Omental fat pad (tissue), 4 donors: ENCODE results near the gene RBFOX1. TPM values are rescaled to one million over a fixed set of nuclear protein-coding genes. Genes with fewer than 3 reads are reported as not detected.

ENCODE experiments used
- ATAC-seq: fragments of 150-250 bp; one replicate; pipeline ENCODE4 v1.9.1; 2016; ENCODE audit warnings: mild to moderate bottlenecking, moderate library complexity; ENCODE audit not compliant: low FRiP score
- DNase-seq: peaks from one replicate; pipeline ENCODE4 v3.0.0-alpha.2; 2019; ENCODE audit warnings: low spot score
- total RNA-seq, 4 donors: library from RNA; depleted of rRNA; stranded (reverse); fragments of >200 nt; gene quantifications; one replicate each; pipeline ENCODE4 v1.1.0, GENCODE V29; 2016
- TF ChIP-seq, protein P1 (sequence below), 3 donors: fragments of 450-650 bp; IDR thresholded peaks; one replicate each; pipeline ENCODE4 v1.5.1; 2016 to 2017; ENCODE audit warnings: antibody characterized with exemption in 3 of 3, mild to moderate bottlenecking in 3 of 3, moderate library complexity in 2 of 3

RBFOX1 gene
- total RNA-seq, result 1 to 10 TPM in 2 of 4 donors, under 1 TPM in 1, not detected in 1; 0.24 to 2.9 (median 1.1) TPM

DNA sequence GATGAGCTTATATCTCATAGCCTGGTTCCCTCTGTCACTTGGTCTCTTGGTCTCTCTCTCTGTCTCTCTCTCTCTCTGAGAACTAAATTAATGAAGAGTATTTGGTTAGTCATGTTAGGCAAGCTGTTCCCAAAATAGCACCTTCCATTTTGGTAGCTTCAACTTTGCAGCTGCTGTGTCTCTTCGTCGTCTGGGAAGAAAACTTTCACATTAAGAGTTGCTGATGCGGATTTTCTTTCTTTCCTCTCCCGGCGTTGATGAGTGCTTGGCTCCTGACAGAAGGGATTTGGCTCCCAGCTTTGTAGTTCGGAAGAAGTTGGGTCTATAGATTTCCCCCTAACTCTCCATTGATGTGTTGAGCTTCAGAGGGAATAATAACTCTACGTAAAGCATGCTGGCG, at the start of gene RBFOX1:
RBFOX1 (plus strand) TSS at position 235 of the 400 bp plus-strand sequence.
- DNase-seq (no peak), ATAC-seq (no peak)
- TF ChIP-seq, protein P1, sequence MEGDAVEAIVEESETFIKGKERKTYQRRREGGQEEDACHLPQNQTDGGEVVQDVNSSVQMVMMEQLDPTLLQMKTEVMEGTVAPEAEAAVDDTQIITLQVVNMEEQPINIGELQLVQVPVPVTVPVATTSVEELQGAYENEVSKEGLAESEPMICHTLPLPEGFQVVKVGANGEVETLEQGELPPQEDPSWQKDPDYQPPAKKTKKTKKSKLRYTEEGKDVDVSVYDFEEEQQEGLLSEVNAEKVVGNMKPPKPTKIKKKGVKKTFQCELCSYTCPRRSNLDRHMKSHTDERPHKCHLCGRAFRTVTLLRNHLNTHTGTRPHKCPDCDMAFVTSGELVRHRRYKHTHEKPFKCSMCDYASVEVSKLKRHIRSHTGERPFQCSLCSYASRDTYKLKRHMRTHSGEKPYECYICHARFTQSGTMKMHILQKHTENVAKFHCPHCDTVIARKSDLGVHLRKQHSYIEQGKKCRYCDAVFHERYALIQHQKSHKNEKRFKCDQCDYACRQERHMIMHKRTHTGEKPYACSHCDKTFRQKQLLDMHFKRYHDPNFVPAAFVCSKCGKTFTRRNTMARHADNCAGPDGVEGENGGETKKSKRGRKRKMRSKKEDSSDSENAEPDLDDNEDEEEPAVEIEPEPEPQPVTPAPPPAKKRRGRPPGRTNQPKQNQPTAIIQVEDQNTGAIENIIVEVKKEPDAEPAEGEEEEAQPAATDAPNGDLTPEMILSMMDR (IDR thresholded peaks at IDR 0.05), result no peak

DNA sequence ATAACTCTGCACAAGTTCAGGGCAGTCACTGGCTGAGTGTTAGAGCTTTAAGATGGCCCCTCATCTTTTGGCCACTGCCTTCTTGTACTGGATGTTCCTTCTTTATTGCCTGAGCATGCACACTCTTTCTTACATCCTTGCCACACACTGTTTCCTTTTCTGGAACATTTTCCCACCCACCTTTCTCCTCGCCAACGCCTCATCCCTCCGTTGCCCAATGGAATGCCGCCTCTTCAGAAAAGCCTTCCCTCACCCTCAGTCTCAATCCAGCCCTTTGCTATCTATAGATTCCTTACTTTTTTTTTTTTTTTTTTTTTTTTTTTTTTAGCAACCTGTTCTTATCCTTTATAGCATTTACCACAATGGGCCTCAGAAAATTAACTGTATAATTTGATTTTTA, 47.9 kb upstream of the RBFOX1 start:
- DNase-seq (no peak), ATAC-seq (no peak)
- TF ChIP-seq, protein P1 (IDR thresholded peaks at IDR 0.05), result no peak

DNA sequence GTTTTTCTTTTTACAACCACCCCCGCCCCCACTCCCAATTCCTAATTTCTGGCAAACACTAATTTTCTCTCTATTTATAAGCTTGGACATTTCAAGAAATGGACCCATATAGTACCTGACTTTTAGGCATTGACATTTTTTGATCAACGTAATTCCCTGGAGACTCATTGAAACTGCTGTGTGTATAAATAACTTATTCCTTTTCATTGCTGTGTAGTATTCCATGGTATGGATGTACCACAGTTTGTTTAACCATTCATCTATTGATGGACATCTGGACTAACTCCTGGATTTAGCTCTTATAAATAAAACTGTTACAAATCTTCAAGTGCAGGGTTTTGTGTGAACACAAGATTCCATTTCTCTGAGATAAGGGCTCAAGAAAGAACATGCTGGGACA, 47.1 kb upstream of the RBFOX1 start:
- TF ChIP-seq, protein P1 (IDR thresholded peaks at IDR 0.05), result no peak
- ATAC-seq, result no peak
- no peak for DNase-seq

DNA sequence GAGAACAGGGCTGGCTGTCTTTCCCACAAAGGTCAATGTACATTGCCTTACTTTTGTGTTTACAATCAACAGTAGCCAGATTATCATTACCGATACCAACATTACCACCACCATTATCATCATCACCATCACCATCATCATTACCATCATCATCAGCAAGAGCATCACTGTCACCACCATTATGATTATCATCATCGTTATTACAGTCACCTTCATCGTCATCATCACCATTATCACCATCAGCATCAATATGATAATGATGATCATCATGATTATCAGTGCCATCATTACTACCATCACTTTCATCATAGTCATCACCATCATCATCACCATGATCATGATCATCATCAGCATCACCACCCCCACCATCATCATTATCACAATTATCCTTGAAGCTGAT, 43.3 kb upstream of the RBFOX1 start:
- DNase-seq (no peak), ATAC-seq (no peak)
- TF ChIP-seq, protein P1 (IDR thresholded peaks at IDR 0.05), result no peak

DNA sequence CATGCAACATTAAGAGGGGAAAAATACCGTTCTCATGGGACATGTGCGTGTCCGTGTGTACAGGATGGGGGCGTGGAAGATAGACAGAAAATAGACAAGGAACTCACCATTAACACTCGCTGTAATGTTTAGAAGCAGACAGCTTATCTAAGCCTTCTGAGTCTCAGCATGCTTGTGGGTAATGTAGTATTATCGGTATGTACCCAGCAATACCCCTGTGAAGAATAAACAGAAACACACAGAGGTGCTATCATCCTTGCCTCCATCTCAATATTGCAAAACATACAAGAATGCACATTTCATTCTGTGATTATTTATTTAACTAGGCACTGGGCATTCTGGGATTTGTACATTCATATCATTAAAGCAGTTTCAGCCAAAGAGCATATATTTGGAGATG, 42.0 kb upstream of the RBFOX1 start:
- TF ChIP-seq, protein P1 (IDR thresholded peaks at IDR 0.05), result no peak
- no peak for ATAC-seq

DNA sequence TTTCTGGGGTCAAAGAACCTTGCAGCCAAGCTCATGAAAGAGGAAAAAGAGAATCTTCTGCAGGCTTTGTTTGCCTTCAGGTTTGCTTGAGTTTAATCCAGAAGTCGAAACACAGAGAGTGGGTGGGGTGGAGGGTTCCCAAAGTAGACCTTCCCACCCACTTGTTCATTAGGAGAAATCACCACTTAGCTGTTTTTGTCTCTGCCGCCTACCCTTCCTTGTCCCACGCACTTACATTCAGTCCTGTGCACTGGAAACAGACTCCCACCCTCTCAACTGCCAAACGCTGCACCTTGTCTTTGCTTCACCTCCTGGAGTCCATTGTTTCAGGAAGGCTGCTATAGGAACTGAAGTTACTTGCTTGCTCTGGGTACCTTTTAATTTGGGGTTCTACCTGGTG, 38.6 kb upstream of the RBFOX1 start:
- ATAC-seq (no peak), DNase-seq (no peak)
- TF ChIP-seq, protein P1 (IDR thresholded peaks at IDR 0.05), result no peak

More for the DNA sequence above, 42.0 kb upstream of the RBFOX1 start:
- DNase-seq, result no peak

DNA sequence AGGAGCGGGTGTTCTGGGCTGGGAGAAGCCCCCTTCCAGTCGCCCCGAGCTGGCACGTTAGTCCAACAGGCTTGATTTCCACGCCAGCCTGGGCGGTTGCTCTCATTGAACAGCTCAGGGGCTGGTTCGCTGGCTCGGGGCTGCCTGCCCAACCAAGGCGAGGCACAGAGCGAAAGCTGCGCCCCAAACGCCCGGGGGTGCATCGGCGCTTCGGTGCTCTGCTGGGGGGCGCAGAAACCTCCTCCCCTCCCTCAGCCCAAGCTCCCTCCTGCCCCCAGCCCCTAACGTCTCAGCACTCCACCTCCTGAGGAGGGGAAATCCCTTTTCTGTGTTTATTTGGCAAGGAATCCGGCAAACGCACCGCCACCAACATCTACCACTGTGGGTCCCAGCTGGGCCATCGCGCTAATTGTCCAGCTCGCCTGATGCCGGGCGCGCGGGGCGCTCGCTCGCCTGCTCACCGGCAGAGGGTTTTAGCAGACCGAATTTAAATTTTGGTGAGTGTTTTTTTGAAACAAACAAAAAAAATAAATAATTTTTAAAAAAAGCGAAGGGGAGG, 29.5 kb upstream of the RBFOX1 start:
- ATAC-seq (peak; percentile 63), DNase-seq (no peak)
- TF ChIP-seq, protein P1 (IDR thresholded peaks at IDR 0.05), result no peak
